Measurements from ENCODE around the gene ST3GAL3.

Gene ST3GAL3

GRCh38 chr1:43910343-43910742 lies 203.0 kb downstream of the ST3GAL3 start:
- H3K36me3 ChIP-seq (ENCODE audit: insufficient read depth), result no peaks in the 10 kb centered on the region
- H3K4me2 ChIP-seq, result no peak overlapping the region
- no peak for TF ChIP-seq CTCF (conservative IDR thresholded peaks at IDR 0.05; ENCODE audit: low read depth, low read length)
- no peak overlapping the region for H3K27ac ChIP-seq
- no peaks in the 10 kb centered on the region for H4K20me1 ChIP-seq (ENCODE audit: insufficient read depth)
- no peaks in the 10 kb centered on the region for H3K27me3 ChIP-seq (ENCODE audit: insufficient read depth, low read depth)
- no peak overlapping the region for H2AFZ ChIP-seq (ENCODE audit: low read depth)
- H3K4me1 ChIP-seq (ENCODE audit: low read depth, poor library complexity, severe bottlenecking), result peaks cover 8% of the 10 kb centered on the region
- no peak overlapping the region for H3K4me3 ChIP-seq (IDR thresholded peaks at IDR 0.05; ENCODE audit: insufficient read depth, low read depth, low read length)
- H3K79me2 ChIP-seq (ENCODE audit: insufficient read depth, low read depth), result no peaks in the 10 kb centered on the region
- no peak overlapping the region for H3K9ac ChIP-seq

GRCh38 chr1:43912607-43913006 lies 205.3 kb downstream of the ST3GAL3 start:
- H2AFZ ChIP-seq (ENCODE audit: low read depth), result no peak overlapping the region
- H3K79me2 ChIP-seq (ENCODE audit: insufficient read depth, low read depth), result no peaks in the 10 kb centered on the region
- H3K36me3 ChIP-seq (ENCODE audit: insufficient read depth), result no peaks in the 10 kb centered on the region
- H3K9ac ChIP-seq, result no peak overlapping the region
- H3K27ac ChIP-seq, result no peak overlapping the region
- TF ChIP-seq CTCF (conservative IDR thresholded peaks at IDR 0.05; ENCODE audit: low read depth, low read length), result no peak
- no peaks in the 10 kb centered on the region for H3K27me3 ChIP-seq (ENCODE audit: insufficient read depth, low read depth)
- no peaks in the 10 kb centered on the region for H4K20me1 ChIP-seq (ENCODE audit: insufficient read depth)
- no peak overlapping the region for H3K4me3 ChIP-seq (IDR thresholded peaks at IDR 0.05; ENCODE audit: insufficient read depth, low read depth, low read length)
- H3K4me2 ChIP-seq, result no peak overlapping the region
- peaks cover 8% of the 10 kb centered on the region for H3K4me1 ChIP-seq (ENCODE audit: low read depth, poor library complexity, severe bottlenecking)

- TF ChIP-seq CTCF (conservative IDR thresholded peaks at IDR 0.05; ENCODE audit: low read depth, low read length), result no peak
- Histone ChIP-seq H3K27ac (no peak overlapping the region), H2AFZ (ENCODE audit: low read depth) (no peak overlapping the region), H3K4me2 (no peak overlapping the region), H3K9ac (no peak overlapping the region), H3K79me2 (ENCODE audit: insufficient read depth, low read depth) (no peaks in the 10 kb centered on the region), H4K20me1 (ENCODE audit: insufficient read depth) (no peaks in the 10 kb centered on the region), H3K4me3 (IDR thresholded peaks at IDR 0.05; ENCODE audit: insufficient read depth, low read depth, low read length) (no peak overlapping the region), H3K36me3 (ENCODE audit: insufficient read depth) (no peaks in the 10 kb centered on the region), H3K4me1 (ENCODE audit: low read depth, poor library complexity, severe bottlenecking) (peaks cover 8% of the 10 kb centered on the region), H3K27me3 (ENCODE audit: insufficient read depth, low read depth) (no peaks in the 10 kb centered on the region)
Measured at GRCh38 chr1:43913051-43913501, 205.7 kb downstream of the ST3GAL3 start.

GRCh38 chr1:43913666-43914360 lies 206.5 kb downstream of the ST3GAL3 start:
- H3K79me2 ChIP-seq (ENCODE audit: insufficient read depth, low read depth), result no peaks in the 10 kb centered on the region
- no peak overlapping the region for H3K4me3 ChIP-seq (IDR thresholded peaks at IDR 0.05; ENCODE audit: insufficient read depth, low read depth, low read length)
- no peak for TF ChIP-seq CTCF (conservative IDR thresholded peaks at IDR 0.05; ENCODE audit: low read depth, low read length)
- H3K36me3 ChIP-seq (ENCODE audit: insufficient read depth), result no peaks in the 10 kb centered on the region
- H3K27me3 ChIP-seq (ENCODE audit: insufficient read depth, low read depth), result no peaks in the 10 kb centered on the region
- H3K27ac ChIP-seq, result no peak overlapping the region
- H3K4me1 ChIP-seq (ENCODE audit: low read depth, poor library complexity, severe bottlenecking), result peaks cover 8% of the 10 kb centered on the region
- H2AFZ ChIP-seq (ENCODE audit: low read depth), result no peak overlapping the region
- H3K4me2 ChIP-seq, result no peak overlapping the region
- no peak overlapping the region for H3K9ac ChIP-seq
- H4K20me1 ChIP-seq (ENCODE audit: insufficient read depth), result no peaks in the 10 kb centered on the region

Measured in KMS-11 (cell line).